HepG2 (cell line): Measurements from ENCODE around the gene MGMT. TPM values are rescaled to one million over a fixed set of nuclear protein-coding genes. Genes with fewer than 3 reads are reported as not detected.
A peak's percentile ranks its signal among the peaks of the same experiment; 100 is the strongest.

Source experiments
- CEBPG ChIP-seq: IDR thresholded peaks from 2 replicates; pipeline ENCODE4 v1.6.1; 2016
- EP300 ChIP-seq, 3 experiments: sonication (generic) in 1 of 3; formaldehyde crosslinking in 1 of 3; IDR thresholded peaks; 2 replicates each; pipeline versions ENCODE4 v1.5.1 to v1.6.1; 2011 to 2020; ENCODE audit warnings: low read depth in 2 of 3, low read length in 2 of 3, borderline replicate concordance in 1 of 3, improper control_type of control experiment in 1 of 3, mild to moderate bottlenecking in 1 of 3, missing genetic modification reagents in 1 of 3, moderate library complexity in 1 of 3
- ERF ChIP-seq: IDR thresholded peaks from 2 replicates; pipeline ENCODE4 v1.6.1; 2018; ENCODE audit warnings: missing biosample characterization, missing genetic modification reagents
- HDAC6 ChIP-seq: fragments of 200-600 bp; sonication (generic); IDR thresholded peaks from 2 replicates; pipeline ENCODE4 v1.7.0; 2017; ENCODE audit warnings: mild to moderate bottlenecking, antibody characterized with exemption, low read length, low read depth
- HINFP ChIP-seq: sonication (generic); formaldehyde crosslinking; IDR thresholded peaks from 2 replicates; pipeline ENCODE4 v1.4.0; 2020; ENCODE audit warnings: low read depth, mild to moderate bottlenecking, missing genetic modification reagents
- HMG20A ChIP-seq: IDR thresholded peaks from 2 replicates; pipeline ENCODE4 v1.6.1; 2016; ENCODE audit warnings: borderline replicate concordance
- MEIS1 ChIP-seq: sonication (generic); formaldehyde crosslinking; IDR thresholded peaks from 2 replicates; pipeline ENCODE4 v1.9.0; 2021; ENCODE audit warnings: mild to moderate bottlenecking, missing genetic modification reagents, moderate library complexity, borderline replicate concordance
- SNRNP70 ChIP-seq: fragments of 200-400 bp; formaldehyde crosslinking; IDR thresholded peaks from 2 replicates; pipeline ENCODE4 v1.6.1; 2017; ENCODE audit warnings: mild to moderate bottlenecking, low read depth, low read length, moderate library complexity
- ZBTB1 ChIP-seq: sonication (generic); formaldehyde crosslinking; IDR thresholded peaks from 2 replicates; pipeline ENCODE4 v1.4.0; 2020; ENCODE audit warnings: missing genetic modification reagents, borderline replicate concordance
- ZBTB39 ChIP-seq: sonication (generic); formaldehyde crosslinking; IDR thresholded peaks from 2 replicates; pipeline ENCODE4 v1.5.0; 2020; ENCODE audit warnings: missing genetic modification reagents
- ZBTB46 ChIP-seq: sonication (generic); formaldehyde crosslinking; IDR thresholded peaks from 2 replicates; pipeline ENCODE4 v1.4.0; 2020; ENCODE audit warnings: mild to moderate bottlenecking, missing genetic modification reagents, borderline replicate concordance
- ZNF18 ChIP-seq: sonication (generic); formaldehyde crosslinking; IDR thresholded peaks from 2 replicates; pipeline ENCODE4 v1.8.0; 2022; ENCODE audit warnings: mild to moderate bottlenecking, missing genetic modification reagents; ENCODE audit not compliant: insufficient replicate concordance
- ZNF350 ChIP-seq: sonication (generic); formaldehyde crosslinking; IDR thresholded peaks from 2 replicates; pipeline ENCODE4 v1.4.0; 2020; ENCODE audit warnings: mild to moderate bottlenecking, low read depth, missing genetic modification reagents, borderline replicate concordance
- polyA plus RNA-seq, 8 experiments: library from polyadenylated mRNA; depleted of rRNA in 3 of 8; stranded (reverse) in 7 of 8; unstranded in 1 of 8; fragments of >200 nt; fragmentation: Illumina TruSeq in 4 of 8; extraction: Trizol in 4 of 8; gene quantifications; 2 replicates each; pipeline versions ENCODE4 v1.2.1 to v1.2.3, GENCODE V29; 2011 to 2016; ENCODE audit warnings: low read depth in 4 of 8, missing spikeins in 1 of 8, mixed read lengths in 1 of 8; ENCODE audit not compliant: insufficient read depth in 1 of 8
- total RNA-seq, 5 experiments: library from RNA; depleted of rRNA; stranded (reverse); fragments of >200 nt; fragmentation: Illumina TruSeq; extraction: Trizol; gene quantifications; 2 replicates each; pipeline ENCODE4 v1.2.3, GENCODE V29; 2016; ENCODE audit warnings: low read depth in 1 of 5
- TF ChIP-seq, protein P1 (sequence below): IDR thresholded peaks from 2 replicates; pipeline ENCODE4 v1.6.1; 2018; ENCODE audit warnings: missing genetic modification reagents, mild to moderate bottlenecking, missing compliant biosample characterization
- TF ChIP-seq, protein P2 (sequence below): sonication (generic); formaldehyde crosslinking; IDR thresholded peaks from 2 replicates; pipeline ENCODE4 v1.8.1; 2022; ENCODE audit warnings: mild to moderate bottlenecking, missing genetic modification reagents
- TF ChIP-seq, protein P3 (sequence below): sonication (generic); formaldehyde crosslinking; IDR thresholded peaks from 2 replicates; pipeline ENCODE4 v1.4.0; 2020; ENCODE audit warnings: missing genetic modification reagents; ENCODE audit errors: not compliant biosample characterization
- TF ChIP-seq, protein P4 (sequence below): sonication (generic); formaldehyde crosslinking; IDR thresholded peaks from 2 replicates; pipeline ENCODE4 v1.4.0; 2020; ENCODE audit warnings: low read depth, mild to moderate bottlenecking, missing genetic modification reagents

MGMT gene
- total and polyA plus RNA-seq, 2 of the 13 experiments (the other 11 are each of a cell fraction or from before 2014, with no cell fraction given) = 12.0 to 19.5 TPM

DNA sequence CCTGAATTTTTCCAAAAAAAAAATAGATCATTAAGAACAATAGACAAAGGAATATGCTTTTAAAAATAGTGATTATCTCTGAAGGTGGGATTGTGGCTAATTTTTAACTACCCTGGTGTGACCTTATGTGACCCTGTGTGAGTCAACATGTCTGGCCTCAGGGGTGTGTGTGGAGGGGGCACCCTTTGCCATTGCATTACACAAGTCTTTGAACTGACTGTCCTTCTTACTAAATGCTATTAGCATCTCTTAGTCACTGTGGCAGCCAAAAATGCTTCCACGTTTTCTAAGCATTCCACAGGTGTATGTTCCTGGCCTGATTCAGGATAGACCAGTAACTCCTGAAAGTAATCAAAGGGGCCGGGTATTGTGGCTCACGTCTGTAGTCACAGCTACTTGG is 175.4 kb downstream of the MGMT start (continued):
- TF ChIP-seq ZBTB39 (CRISPR knock-in tag) = no peak
- peak; percentile 74 for TF ChIP-seq HMG20A (CRISPR knock-in tag)
- TF ChIP-seq, protein P1, sequence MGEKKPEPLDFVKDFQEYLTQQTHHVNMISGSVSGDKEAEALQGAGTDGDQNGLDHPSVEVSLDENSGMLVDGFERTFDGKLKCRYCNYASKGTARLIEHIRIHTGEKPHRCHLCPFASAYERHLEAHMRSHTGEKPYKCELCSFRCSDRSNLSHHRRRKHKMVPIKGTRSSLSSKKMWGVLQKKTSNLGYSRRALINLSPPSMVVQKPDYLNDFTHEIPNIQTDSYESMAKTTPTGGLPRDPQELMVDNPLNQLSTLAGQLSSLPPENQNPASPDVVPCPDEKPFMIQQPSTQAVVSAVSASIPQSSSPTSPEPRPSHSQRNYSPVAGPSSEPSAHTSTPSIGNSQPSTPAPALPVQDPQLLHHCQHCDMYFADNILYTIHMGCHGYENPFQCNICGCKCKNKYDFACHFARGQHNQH (CRISPR knock-in tag) = peak; percentile 59; the same call in 1 of the 2 replicates
- TF ChIP-seq ZBTB1 (CRISPR knock-in tag) = no peak
- TF ChIP-seq, protein P2, sequence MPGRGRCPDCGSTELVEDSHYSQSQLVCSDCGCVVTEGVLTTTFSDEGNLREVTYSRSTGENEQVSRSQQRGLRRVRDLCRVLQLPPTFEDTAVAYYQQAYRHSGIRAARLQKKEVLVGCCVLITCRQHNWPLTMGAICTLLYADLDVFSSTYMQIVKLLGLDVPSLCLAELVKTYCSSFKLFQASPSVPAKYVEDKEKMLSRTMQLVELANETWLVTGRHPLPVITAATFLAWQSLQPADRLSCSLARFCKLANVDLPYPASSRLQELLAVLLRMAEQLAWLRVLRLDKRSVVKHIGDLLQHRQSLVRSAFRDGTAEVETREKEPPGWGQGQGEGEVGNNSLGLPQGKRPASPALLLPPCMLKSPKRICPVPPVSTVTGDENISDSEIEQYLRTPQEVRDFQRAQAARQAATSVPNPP (CRISPR knock-in tag) = no peak
- TF ChIP-seq, protein P3, sequence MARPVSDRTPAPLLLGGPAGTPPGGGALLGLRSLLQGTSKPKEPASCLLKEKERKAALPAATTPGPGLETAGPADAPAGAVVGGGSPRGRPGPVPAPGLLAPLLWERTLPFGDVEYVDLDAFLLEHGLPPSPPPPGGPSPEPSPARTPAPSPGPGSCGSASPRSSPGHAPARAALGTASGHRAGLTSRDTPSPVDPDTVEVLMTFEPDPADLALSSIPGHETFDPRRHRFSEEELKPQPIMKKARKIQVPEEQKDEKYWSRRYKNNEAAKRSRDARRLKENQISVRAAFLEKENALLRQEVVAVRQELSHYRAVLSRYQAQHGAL (CRISPR knock-in tag) = no peak
- no peak for TF ChIP-seq HINFP (CRISPR knock-in tag)
- TF ChIP-seq ZBTB46 (CRISPR knock-in tag) = no peak
- peak; percentile 82 for TF ChIP-seq CEBPG (CRISPR knock-in tag)
- TF ChIP-seq SNRNP70 = no peak
- no peak for TF ChIP-seq HDAC6
- no peak for TF ChIP-seq MEIS1 (CRISPR knock-in tag)
- TF ChIP-seq, protein P4, sequence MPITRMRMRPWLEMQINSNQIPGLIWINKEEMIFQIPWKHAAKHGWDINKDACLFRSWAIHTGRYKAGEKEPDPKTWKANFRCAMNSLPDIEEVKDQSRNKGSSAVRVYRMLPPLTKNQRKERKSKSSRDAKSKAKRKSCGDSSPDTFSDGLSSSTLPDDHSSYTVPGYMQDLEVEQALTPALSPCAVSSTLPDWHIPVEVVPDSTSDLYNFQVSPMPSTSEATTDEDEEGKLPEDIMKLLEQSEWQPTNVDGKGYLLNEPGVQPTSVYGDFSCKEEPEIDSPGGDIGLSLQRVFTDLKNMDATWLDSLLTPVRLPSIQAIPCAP (CRISPR knock-in tag) = no peak
- no peak for TF ChIP-seq ZNF350 (CRISPR knock-in tag)
- TF ChIP-seq ERF = peak; percentile 46; the same call in 1 of the 2 replicates
- TF ChIP-seq EP300 (IDR thresholded peaks at IDR 0.05; ENCODE audit: low read depth in 2 of 2, low read length in 2 of 2) = peak; percentile 51 to 83; a peak in 3 of 4 replicates
- peak; percentile 71; the same call in 1 of the 2 replicates for TF ChIP-seq EP300 (CRISPR knock-in tag; IDR thresholded peaks at IDR 0.05; ENCODE audit: borderline replicate concordance)
- no peak for TF ChIP-seq ZNF18
